Upper lobe of left lung (tissue), 4 donors: Measurements from ENCODE around the gene GOLGA6L7.
"Not testable (repeated sequence)": the region's sequence is repeated elsewhere in the genome, so short reads cannot be mapped to it uniquely, and the experiment has no call there.

Experiments used
- CTCF ChIP-seq, 6 experiments: fragments of 450-650 bp in 4 of 6; fragments of 200-600 bp in 2 of 6; sonication (generic) in 2 of 6; IDR thresholded peaks; one replicate each; pipeline ENCODE4 v1.5.1; 2016 to 2019; ENCODE audit warnings: antibody characterized with exemption in 6 of 6
- EP300 ChIP-seq, 4 donors: sonication (generic); formaldehyde crosslinking; IDR thresholded peaks; one replicate each; pipeline ENCODE4 v1.5.1; 2017; ENCODE audit warnings: antibody characterized with exemption in 4 of 4, control low read depth in 2 of 4
- POLR2A ChIP-seq, 4 donors: fragments of 450-650 bp; IDR thresholded peaks; one replicate each; pipeline ENCODE4 v1.5.1; 2016 to 2017; ENCODE audit warnings: antibody characterized with exemption in 4 of 4, mild to moderate bottlenecking in 2 of 4
- POLR2AphosphoS5 ChIP-seq, 2 donors: sonication (generic); formaldehyde crosslinking; IDR thresholded peaks; one replicate each; pipeline ENCODE4 v1.5.1; 2017; ENCODE audit warnings: antibody characterized with exemption in 2 of 2

GRCh38 chr15:28821420-28821819 lies 27.0 kb downstream of the GOLGA6L7 start:
- TF ChIP-seq POLR2A, CTCF, POLR2AphosphoS5, EP300 (IDR thresholded peaks at IDR 0.05): not testable (repeated sequence)
